DND-41 (cell line): ENCODE results near the gene TMEM238L.

Experiments
- ATAC-seq: fragments of 200-7000 bp; cut with Tn5 transposase; 3 replicates; pipeline ENCODE4 v1.9.1; 2021; ENCODE audit warnings: low read depth; ENCODE audit not compliant: insufficient read depth
- DNase-seq: peaks from one replicate; pipeline ENCODE4 v3.0.0-alpha.2; 2020
- H2AFZ ChIP-seq: 2 replicates; pipeline ENCODE4 v1.6.0; 2012; ENCODE audit warnings: low read depth, low read length
- H3K27ac ChIP-seq: 2 replicates; pipeline ENCODE4 v1.5.1; 2012; ENCODE audit warnings: low read length, inconsistent platforms
- H3K27me3 ChIP-seq: fragments of 200-600 bp; sonication (generic); 2 replicates; pipeline ENCODE4 v1.6.0; 2012; ENCODE audit warnings: low read length, mild to moderate bottlenecking, inconsistent platforms; ENCODE audit not compliant: insufficient read depth, poor library complexity
- H3K36me3 ChIP-seq: 2 replicates; pipeline ENCODE4 v1.5.1; 2012; ENCODE audit warnings: low read length, inconsistent platforms; ENCODE audit not compliant: insufficient read depth
- H3K4me1 ChIP-seq: 2 replicates; pipeline ENCODE4 v1.5.1; 2012; ENCODE audit warnings: mild to moderate bottlenecking, low read length; ENCODE audit not compliant: insufficient read depth
- H3K4me2 ChIP-seq: 2 replicates; pipeline ENCODE4 v1.6.0; 2012; ENCODE audit warnings: mild to moderate bottlenecking, moderate library complexity, low read length, inconsistent platforms; ENCODE audit not compliant: insufficient read depth
- H3K4me3 ChIP-seq, 2 experiments: fragments of 200-600 bp in 1 of 2; shearing (Covaris generic) in 1 of 2; 2 replicates each; pipeline ENCODE4 v1.5.1; 2012 to 2016; ENCODE audit warnings: inconsistent platforms in 2 of 2, low read length in 2 of 2, mild to moderate bottlenecking in 2 of 2, low read depth in 1 of 2, moderate library complexity in 1 of 2
- H3K79me2 ChIP-seq: 2 replicates; pipeline ENCODE4 v1.6.0; 2012; ENCODE audit warnings: low read length, inconsistent platforms; ENCODE audit not compliant: insufficient read depth
- H3K9ac ChIP-seq: 2 replicates; pipeline ENCODE4 v1.6.0; 2012; ENCODE audit warnings: low read depth, mild to moderate bottlenecking, inconsistent platforms, low read length, moderate library complexity
- H3K9me3 ChIP-seq: 2 replicates; pipeline ENCODE4 v1.5.1; 2012; ENCODE audit warnings: low read length, moderate library complexity, mild to moderate bottlenecking, inconsistent platforms; ENCODE audit not compliant: insufficient read depth, severe bottlenecking
- H4K20me1 ChIP-seq: 2 replicates; pipeline ENCODE4 v1.6.0; 2012; ENCODE audit warnings: low read length; ENCODE audit not compliant: insufficient read depth
- EZH2 ChIP-seq: IDR thresholded peaks from 3 replicates; pipeline ENCODE4 v1.6.1; 2012; ENCODE audit warnings: borderline replicate concordance, low read depth, mild to moderate bottlenecking, moderate library complexity, low read length, inconsistent platforms; ENCODE audit not compliant: severe bottlenecking
- TF ChIP-seq, protein P1 (sequence below): IDR thresholded peaks from 2 replicates; pipeline ENCODE4 v1.5.1; 2012; ENCODE audit warnings: borderline replicate concordance, low read length, moderate library complexity, mild to moderate bottlenecking; ENCODE audit not compliant: poor library complexity, severe bottlenecking; ENCODE audit errors: extremely low read depth

TMEM238L gene

DNA sequence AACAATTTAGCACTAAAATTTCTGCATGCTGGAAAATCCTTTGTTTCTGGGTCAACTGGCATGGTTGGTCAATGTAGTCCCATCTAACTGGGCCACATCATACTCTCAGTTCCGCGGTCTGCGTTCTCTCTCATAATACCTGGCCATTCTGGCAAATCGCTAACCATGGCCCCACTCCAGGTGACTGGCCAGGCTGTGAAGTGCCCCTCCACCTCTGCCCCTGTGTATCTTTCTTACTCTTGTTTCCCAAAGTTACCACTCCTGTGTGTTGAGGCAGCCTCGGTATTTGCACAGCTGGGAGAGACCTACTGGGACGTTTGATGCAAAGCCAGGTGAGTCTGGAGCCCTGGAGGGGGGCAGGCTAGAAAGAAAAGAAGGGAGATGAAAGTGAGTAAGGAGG, 2.0 kb upstream of the TMEM238L start:
- H3K9me3 ChIP-seq: no peaks in the 10 kb centered on the region
- H3K27me3 ChIP-seq: peaks cover 3% of the 10 kb centered on the region
- no peak overlapping the region for H3K4me2 ChIP-seq
- H3K9ac ChIP-seq: no peak overlapping the region
- TF ChIP-seq EZH2: no peak
- TF ChIP-seq, protein P1, sequence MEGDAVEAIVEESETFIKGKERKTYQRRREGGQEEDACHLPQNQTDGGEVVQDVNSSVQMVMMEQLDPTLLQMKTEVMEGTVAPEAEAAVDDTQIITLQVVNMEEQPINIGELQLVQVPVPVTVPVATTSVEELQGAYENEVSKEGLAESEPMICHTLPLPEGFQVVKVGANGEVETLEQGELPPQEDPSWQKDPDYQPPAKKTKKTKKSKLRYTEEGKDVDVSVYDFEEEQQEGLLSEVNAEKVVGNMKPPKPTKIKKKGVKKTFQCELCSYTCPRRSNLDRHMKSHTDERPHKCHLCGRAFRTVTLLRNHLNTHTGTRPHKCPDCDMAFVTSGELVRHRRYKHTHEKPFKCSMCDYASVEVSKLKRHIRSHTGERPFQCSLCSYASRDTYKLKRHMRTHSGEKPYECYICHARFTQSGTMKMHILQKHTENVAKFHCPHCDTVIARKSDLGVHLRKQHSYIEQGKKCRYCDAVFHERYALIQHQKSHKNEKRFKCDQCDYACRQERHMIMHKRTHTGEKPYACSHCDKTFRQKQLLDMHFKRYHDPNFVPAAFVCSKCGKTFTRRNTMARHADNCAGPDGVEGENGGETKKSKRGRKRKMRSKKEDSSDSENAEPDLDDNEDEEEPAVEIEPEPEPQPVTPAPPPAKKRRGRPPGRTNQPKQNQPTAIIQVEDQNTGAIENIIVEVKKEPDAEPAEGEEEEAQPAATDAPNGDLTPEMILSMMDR: no peak
- ATAC-seq (no peak), DNase-seq (no peak)
- no peaks in the 10 kb centered on the region for H4K20me1 ChIP-seq
- no peaks in the 10 kb centered on the region for H3K4me1 ChIP-seq
- H3K79me2 ChIP-seq: no peaks in the 10 kb centered on the region
- no peak overlapping the region for H2AFZ ChIP-seq
- H3K36me3 ChIP-seq: no peaks in the 10 kb centered on the region
- no peak overlapping the region for H3K4me3 ChIP-seq
- H3K27ac ChIP-seq: no peak overlapping the region

DNA sequence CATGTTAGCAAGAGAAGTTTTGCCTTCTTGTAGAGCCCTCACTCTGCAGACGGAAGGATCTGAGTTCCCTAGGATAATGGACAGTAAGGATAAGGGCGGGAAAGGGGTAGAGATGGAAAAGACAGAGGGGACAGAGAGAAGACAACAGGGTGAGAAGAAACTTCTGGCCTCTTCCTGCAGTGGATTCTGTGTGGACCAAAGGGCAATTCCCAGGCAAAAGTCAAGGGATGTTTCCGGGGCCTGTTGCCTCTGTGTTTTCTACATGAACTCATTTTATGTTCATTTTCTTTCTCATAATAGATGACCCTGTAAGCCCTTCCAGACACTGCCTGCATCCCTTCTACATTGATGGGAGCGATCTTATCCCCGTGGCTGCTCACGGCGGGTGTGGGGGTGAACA, 647 bp upstream of the TMEM238L start:
- H3K4me2 ChIP-seq: no peak overlapping the region
- no peaks in the 10 kb centered on the region for H3K36me3 ChIP-seq
- H3K4me1 ChIP-seq: no peaks in the 10 kb centered on the region
- H4K20me1 ChIP-seq: no peaks in the 10 kb centered on the region
- no peak overlapping the region for H3K9ac ChIP-seq
- DNase-seq: no peak
- ATAC-seq: no peak
- no peak overlapping the region for H3K27ac ChIP-seq
- no peak overlapping the region for H2AFZ ChIP-seq
- H3K79me2 ChIP-seq: no peaks in the 10 kb centered on the region
- TF ChIP-seq, protein P1: no peak
- no peak for TF ChIP-seq EZH2
- no peaks in the 10 kb centered on the region for H3K9me3 ChIP-seq
- peaks cover 3% of the 10 kb centered on the region for H3K27me3 ChIP-seq
- H3K4me3 ChIP-seq: no peak overlapping the region

DNA sequence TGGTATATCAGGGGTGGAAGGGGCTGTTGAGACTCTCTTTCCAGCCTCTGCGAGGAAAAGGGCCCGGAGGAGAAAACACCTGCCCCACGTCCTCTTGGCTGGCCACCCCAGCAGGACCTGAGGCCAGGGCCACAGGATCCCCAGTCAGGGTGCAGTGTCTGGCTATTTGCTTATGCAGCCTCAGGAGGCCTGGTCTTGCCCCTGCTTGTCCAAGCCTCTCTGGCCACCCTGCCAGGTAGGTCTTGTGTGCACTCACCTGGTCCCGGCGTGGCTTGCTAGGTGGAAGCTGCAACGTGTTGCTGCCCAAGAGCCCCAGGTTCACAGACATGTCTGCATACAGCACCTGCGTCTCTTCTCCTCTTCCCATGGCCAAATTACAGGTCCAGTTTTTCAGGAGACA, 549 bp downstream of the TMEM238L start:
- H4K20me1 ChIP-seq: no peaks in the 10 kb centered on the region
- no peak for ATAC-seq

More for the DNA sequence above, 549 bp downstream of the TMEM238L start:
- no peak overlapping the region for H3K9ac ChIP-seq
- no peak overlapping the region for H3K4me3 ChIP-seq
- DNase-seq: no peak
- no peaks in the 10 kb centered on the region for H3K4me1 ChIP-seq
- peaks cover 3% of the 10 kb centered on the region for H3K27me3 ChIP-seq
- no peak overlapping the region for H3K4me2 ChIP-seq
- H2AFZ ChIP-seq: no peak overlapping the region
- no peaks in the 10 kb centered on the region for H3K9me3 ChIP-seq
- H3K36me3 ChIP-seq: no peaks in the 10 kb centered on the region
- H3K27ac ChIP-seq: no peak overlapping the region
- no peak for TF ChIP-seq EZH2
- TF ChIP-seq, protein P1: no peak
- no peaks in the 10 kb centered on the region for H3K79me2 ChIP-seq
